MM.1S (cell line): ENCODE measurements around the gene NBEA.

Experiments used
- DNase-seq: peaks from one replicate; pipeline ENCODE4 v3.0.0-alpha.2; 2015
- H2AFZ ChIP-seq: fragments of 300-600 bp; sonication (generic); 2 replicates; pipeline ENCODE4 v1.6.0; 2016; ENCODE audit warnings: antibody characterized with exemption, low read length
- H3F3A ChIP-seq: fragments of 300-600 bp; sonication (generic); 2 replicates; pipeline ENCODE4 v1.6.1; 2016; ENCODE audit warnings: mild to moderate bottlenecking, antibody characterized with exemption, low read length, moderate library complexity, mixed read lengths; ENCODE audit not compliant: insufficient read depth
- H3K27ac ChIP-seq: fragments of 300-600 bp; sonication (generic); 2 replicates; pipeline ENCODE4 v1.5.1; 2016; ENCODE audit warnings: mild to moderate bottlenecking, low read length
- H3K27me3 ChIP-seq: fragments of 300-600 bp; sonication (generic); replicated peaks from 2 replicates; pipeline ENCODE4 v1.6.0; 2016; ENCODE audit warnings: low read length; ENCODE audit not compliant: insufficient read depth
- H3K36me3 ChIP-seq: fragments of 300-600 bp; sonication (generic); replicated peaks from 2 replicates; pipeline ENCODE4 v1.6.1; 2016; ENCODE audit warnings: mild to moderate bottlenecking, low read length, mixed read lengths; ENCODE audit not compliant: insufficient read depth
- H3K4me1 ChIP-seq: fragments of 300-600 bp; sonication (generic); 2 replicates; pipeline ENCODE4 v1.6.1; 2016; ENCODE audit warnings: low read length, mixed read lengths
- H3K4me2 ChIP-seq: fragments of 300-600 bp; sonication (generic); 2 replicates; pipeline ENCODE4 v1.6.0; 2016; ENCODE audit warnings: low read depth, low read length
- H3K4me3 ChIP-seq: fragments of 300-600 bp; sonication (generic); 2 replicates; pipeline ENCODE4 v1.5.1; 2016; ENCODE audit warnings: low read length, mixed read lengths
- H3K79me2 ChIP-seq: fragments of 300-600 bp; sonication (generic); 2 replicates; pipeline ENCODE4 v1.6.1; 2016; ENCODE audit warnings: mixed run types, low read length, mixed read lengths
- H3K9ac ChIP-seq: fragments of 300-600 bp; sonication (generic); 2 replicates; pipeline ENCODE4 v1.6.1; 2016; ENCODE audit warnings: low read length, mixed read lengths
- H3K9me2 ChIP-seq: fragments of 300-600 bp; sonication (generic); replicated peaks from 2 replicates; pipeline ENCODE4 v1.6.1; 2016; ENCODE audit warnings: mild to moderate bottlenecking, low read length, mixed read lengths; ENCODE audit not compliant: insufficient read depth
- H3K9me3 ChIP-seq: fragments of 300-600 bp; sonication (generic); replicated peaks from 2 replicates; pipeline ENCODE4 v1.6.1; 2016; ENCODE audit warnings: mild to moderate bottlenecking, low read length, mixed read lengths; ENCODE audit not compliant: insufficient read depth
- H4K20me1 ChIP-seq: fragments of 300-600 bp; sonication (generic); 2 replicates; pipeline ENCODE4 v1.6.1; 2016; ENCODE audit warnings: mild to moderate bottlenecking, low read length, moderate library complexity, mixed read lengths; ENCODE audit not compliant: insufficient read depth
- CTCF ChIP-seq: fragments of 300-600 bp; sonication (generic); IDR thresholded peaks from 2 replicates; pipeline ENCODE4 v1.5.1; 2016; ENCODE audit warnings: antibody characterized with exemption, low read length, mixed read lengths
- EZH2 ChIP-seq: fragments of 300-600 bp; sonication (generic); optimal IDR thresholded peaks from 2 replicates; pipeline ENCODE3; 2017; ENCODE audit warnings: low read depth, mild to moderate bottlenecking, antibody characterized with exemption, low read length, mixed read lengths
- EZH2phosphoT487 ChIP-seq: fragments of 300-600 bp; sonication (generic); IDR thresholded peaks from 2 replicates; pipeline ENCODE4 v1.6.1; 2018; ENCODE audit warnings: antibody characterized with exemption, low read length

NBEA gene

GRCh38 chr13:35531526-35531925 is 589.5 kb downstream of the NBEA start:
- Histone ChIP-seq H3F3A (no peaks in the 10 kb centered on the region), H3K9me2 (no peaks in the 10 kb centered on the region), H4K20me1 (no peaks in the 10 kb centered on the region), H2AFZ (no peak overlapping the region), H3K27me3 (no peaks in the 10 kb centered on the region), H3K9me3 (no peaks in the 10 kb centered on the region), H3K27ac (no peak overlapping the region), H3K79me2 (no peaks in the 10 kb centered on the region), H3K9ac (no peak overlapping the region), H3K36me3 (no peaks in the 10 kb centered on the region), H3K4me2 (no peak overlapping the region), H3K4me3 (no peak overlapping the region), H3K4me1 (no peaks in the 10 kb centered on the region)
- no peak for DNase-seq
- TF ChIP-seq CTCF (no peak), EZH2 (no peak), EZH2phosphoT487 (no peak)

DNA sequence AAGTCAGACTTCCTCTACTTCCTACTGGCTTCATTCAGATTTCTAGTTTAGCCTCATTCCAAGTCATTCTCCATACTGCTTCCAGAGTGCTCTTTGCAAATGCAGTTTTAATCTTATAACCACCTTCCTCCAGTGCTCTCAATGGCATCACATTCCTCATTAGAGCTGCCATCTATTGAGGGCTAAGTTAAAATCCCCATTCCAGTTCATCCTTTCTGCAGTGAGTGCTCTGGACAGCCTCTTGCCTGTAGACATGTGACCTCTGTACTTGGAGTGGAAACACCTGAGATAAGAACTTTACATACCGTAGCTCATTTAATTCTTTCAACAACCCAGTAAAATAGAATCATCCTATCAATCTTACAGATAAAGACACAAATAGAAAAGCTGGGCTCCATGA is 592.3 kb downstream of the NBEA start:
- TF ChIP-seq EZH2phosphoT487 (no peak), EZH2 (no peak), CTCF (no peak)
- DNase-seq = no peak
- no peak overlapping the region for H3K4me2 ChIP-seq

DNA sequence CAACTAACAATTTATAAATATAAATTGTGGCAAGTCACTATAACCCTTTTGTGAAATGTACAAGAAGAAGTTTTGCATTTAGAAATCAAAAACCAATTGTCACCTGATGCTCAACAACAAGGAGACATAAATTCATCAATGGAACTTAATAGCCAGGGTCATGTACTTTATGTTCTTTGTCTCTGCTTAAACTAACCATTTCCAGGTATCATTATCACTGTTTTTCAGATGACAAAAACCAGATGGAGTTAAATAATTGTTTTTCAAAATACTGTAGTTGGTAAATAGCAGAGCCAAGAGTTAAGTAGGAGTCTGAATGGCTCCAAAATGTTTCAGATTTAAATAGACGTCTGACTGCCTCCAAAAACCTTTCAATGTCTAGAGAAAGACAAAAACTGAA is 606.7 kb downstream of the NBEA start:
- no peak for TF ChIP-seq EZH2
- no peak for TF ChIP-seq EZH2phosphoT487
- no peak for TF ChIP-seq CTCF

More for the DNA sequence above, 592.3 kb downstream of the NBEA start:
- H3K4me3 ChIP-seq = no peak overlapping the region
- no peaks in the 10 kb centered on the region for H3K9me2 ChIP-seq
- H3K9me3 ChIP-seq = no peaks in the 10 kb centered on the region
- no peaks in the 10 kb centered on the region for H3K4me1 ChIP-seq
- H3K27me3 ChIP-seq = no peaks in the 10 kb centered on the region
- H3K79me2 ChIP-seq = no peaks in the 10 kb centered on the region
- H4K20me1 ChIP-seq = no peaks in the 10 kb centered on the region
- H3K36me3 ChIP-seq = no peaks in the 10 kb centered on the region
- no peak overlapping the region for H3K9ac ChIP-seq
- no peaks in the 10 kb centered on the region for H3F3A ChIP-seq
- H3K27ac ChIP-seq = no peak overlapping the region
- H2AFZ ChIP-seq = no peak overlapping the region

More for the DNA sequence above, 606.7 kb downstream of the NBEA start:
- no peaks in the 10 kb centered on the region for H3K36me3 ChIP-seq
- H3K4me2 ChIP-seq = no peak overlapping the region
- H3K4me3 ChIP-seq = no peak overlapping the region
- no peaks in the 10 kb centered on the region for H4K20me1 ChIP-seq
- H3K9me3 ChIP-seq = no peaks in the 10 kb centered on the region
- H3K9ac ChIP-seq = no peak overlapping the region
- no peaks in the 10 kb centered on the region for H3F3A ChIP-seq
- no peaks in the 10 kb centered on the region for H3K79me2 ChIP-seq
- no peaks in the 10 kb centered on the region for H3K9me2 ChIP-seq
- no peaks in the 10 kb centered on the region for H3K4me1 ChIP-seq
- no peaks in the 10 kb centered on the region for H3K27me3 ChIP-seq
- H2AFZ ChIP-seq = no peak overlapping the region
- no peak for DNase-seq
- no peak overlapping the region for H3K27ac ChIP-seq
